ENCODE measurements around the gene FTH1. TPM values are rescaled to one million over a fixed set of nuclear protein-coding genes. Genes with fewer than 3 reads are reported as not detected.
"Not testable (repeated sequence)": the region's sequence is repeated elsewhere in the genome, so short reads cannot be mapped to it uniquely, and the experiment has no call there.

The FTH1 gene
- total RNA-seq = 100 to 1,000 TPM; 821 to 824 TPM

GRCh38 chr11:61967116-61967923, at the start of gene FTH1:
Gene FTH1, minus strand, starts transcription at chr11:61967634. Its CDS starts 209 bp downstream, at chr11:61967425.
- Mint-ChIP-seq H3K36me3 (peaks cover 41% of the 10 kb centered on the region), H3K27me3 (no peaks in the 10 kb centered on the region), H3K4me3 (peak within 1 kb of the TSS; percentile 89), H3K4me1 (peaks cover 59% of the 10 kb centered on the region), H3K9me3 (no peaks in the 10 kb centered on the region), H3K27ac (peak within 1 kb of the TSS; percentile 92)
- DNase-seq = peak; percentile 93

GRCh38 chr11:62015615-62016014, 48.2 kb upstream of the FTH1 start:
- Mint-ChIP-seq H3K36me3 (no peaks in the 10 kb centered on the region), H3K4me1 (no peaks in the 10 kb centered on the region), H3K9me3 (no peaks in the 10 kb centered on the region), H3K27ac (no peak overlapping the region), H3K4me3 (no peak overlapping the region), H3K27me3 (no peaks in the 10 kb centered on the region)
- no peak for DNase-seq

- no peaks in the 10 kb centered on the region for H3K4me1 Mint-ChIP-seq
- no peak overlapping the region for H3K4me3 Mint-ChIP-seq
- no peaks in the 10 kb centered on the region for H3K27me3 Mint-ChIP-seq
- H3K9me3 Mint-ChIP-seq = no peaks in the 10 kb centered on the region
- H3K36me3 Mint-ChIP-seq = no peaks in the 10 kb centered on the region
- DNase-seq = no peak
- no peak overlapping the region for H3K27ac Mint-ChIP-seq
These were observed 46.4 kb upstream of the FTH1 start for GRCh38 chr11:62013537-62014476.

- no peak for DNase-seq
- no peak overlapping the region for H3K27ac Mint-ChIP-seq
- no peaks in the 10 kb centered on the region for H3K27me3 Mint-ChIP-seq
- no peaks in the 10 kb centered on the region for H3K9me3 Mint-ChIP-seq
- H3K36me3 Mint-ChIP-seq = no peaks in the 10 kb centered on the region
- no peaks in the 10 kb centered on the region for H3K4me1 Mint-ChIP-seq
- no peak overlapping the region for H3K4me3 Mint-ChIP-seq
These were observed 45.5 kb upstream of the FTH1 start for GRCh38 chr11:62012832-62013461.

- Mint-ChIP-seq H3K36me3 (no peaks in the 10 kb centered on the region), H3K4me3 (no peak overlapping the region), H3K9me3 (no peaks in the 10 kb centered on the region), H3K27me3 (no peaks in the 10 kb centered on the region), H3K4me1 (no peaks in the 10 kb centered on the region), H3K27ac (no peak overlapping the region)
- no peak for DNase-seq
These were observed 45.0 kb upstream of the FTH1 start for GRCh38 chr11:62012451-62012831.

GRCh38 chr11:62011881-62012280, 44.4 kb upstream of the FTH1 start:
- no peaks in the 10 kb centered on the region for H3K27me3 Mint-ChIP-seq
- no peak for DNase-seq
- H3K4me3 Mint-ChIP-seq = no peak overlapping the region
- H3K9me3 Mint-ChIP-seq = no peaks in the 10 kb centered on the region
- no peaks in the 10 kb centered on the region for H3K4me1 Mint-ChIP-seq
- H3K27ac Mint-ChIP-seq = no peak overlapping the region
- H3K36me3 Mint-ChIP-seq = no peaks in the 10 kb centered on the region

GRCh38 chr11:62010935-62011528, 43.6 kb upstream of the FTH1 start:
- no peak for DNase-seq
- no peaks in the 10 kb centered on the region for H3K4me1 Mint-ChIP-seq
- no peaks in the 10 kb centered on the region for H3K36me3 Mint-ChIP-seq
- H3K27me3 Mint-ChIP-seq = no peaks in the 10 kb centered on the region
- no peak overlapping the region for H3K4me3 Mint-ChIP-seq
- H3K27ac Mint-ChIP-seq = no peak overlapping the region
- no peaks in the 10 kb centered on the region for H3K9me3 Mint-ChIP-seq

- H3K4me1 Mint-ChIP-seq = no peaks in the 10 kb centered on the region
- no peaks in the 10 kb centered on the region for H3K36me3 Mint-ChIP-seq
- H3K27me3 Mint-ChIP-seq = no peaks in the 10 kb centered on the region
- no peak for DNase-seq
- no peak overlapping the region for H3K27ac Mint-ChIP-seq
- no peaks in the 10 kb centered on the region for H3K9me3 Mint-ChIP-seq
- no peak overlapping the region for H3K4me3 Mint-ChIP-seq
These were observed 40.8 kb upstream of the FTH1 start for GRCh38 chr11:62008193-62008592.

- Mint-ChIP-seq H3K4me1 (no peaks in the 10 kb centered on the region), H3K4me3 (no peak overlapping the region), H3K9me3 (peaks cover 1% of the 10 kb centered on the region), H3K27me3 (no peaks in the 10 kb centered on the region), H3K27ac (no peak overlapping the region), H3K36me3 (peaks cover 4% of the 10 kb centered on the region)
- DNase-seq = no peak
These were observed 37.0 kb upstream of the FTH1 start for GRCh38 chr11:62004473-62004872.

GRCh38 chr11:62002283-62002682, 34.8 kb upstream of the FTH1 start:
- not testable (repeated sequence) for H3K4me3 Mint-ChIP-seq, H3K27ac Mint-ChIP-seq, H3K27me3 Mint-ChIP-seq, H3K4me1 Mint-ChIP-seq, DNase-seq
- H3K9me3 Mint-ChIP-seq = peaks cover 10% of the 10 kb centered on the region
- H3K36me3 Mint-ChIP-seq = peaks cover 16% of the 10 kb centered on the region

- Mint-ChIP-seq H3K4me3 (no peak overlapping the region), H3K9me3 (peaks cover 10% of the 10 kb centered on the region), H3K4me1 (no peaks in the 10 kb centered on the region), H3K27ac (no peak overlapping the region), H3K36me3 (peaks cover 16% of the 10 kb centered on the region), H3K27me3 (no peaks in the 10 kb centered on the region)
- no peak for DNase-seq
These were observed 34.2 kb upstream of the FTH1 start for GRCh38 chr11:62001450-62002191.

GRCh38 chr11:62000539-62001446, 33.4 kb upstream of the FTH1 start:
- H3K4me1 Mint-ChIP-seq = no peaks in the 10 kb centered on the region
- H3K4me3 Mint-ChIP-seq = no peak overlapping the region
- H3K27me3 Mint-ChIP-seq = no peaks in the 10 kb centered on the region
- no peak overlapping the region for H3K27ac Mint-ChIP-seq
- no peak for DNase-seq
- H3K36me3 Mint-ChIP-seq = peaks cover 16% of the 10 kb centered on the region
- H3K9me3 Mint-ChIP-seq = peaks cover 10% of the 10 kb centered on the region

- no peak for DNase-seq
- Mint-ChIP-seq H3K4me3 (no peak overlapping the region), H3K36me3 (peaks cover 16% of the 10 kb centered on the region), H3K4me1 (no peaks in the 10 kb centered on the region), H3K27ac (no peak overlapping the region), H3K27me3 (no peaks in the 10 kb centered on the region), H3K9me3 (peaks cover 10% of the 10 kb centered on the region)
These were observed 31.9 kb upstream of the FTH1 start for GRCh38 chr11:61999141-61999975.
